ENCODE results near the gene COX6A2.
A peak's percentile ranks its signal among the peaks of the same experiment; 100 is the strongest.

COX6A2 gene

GRCh38 chr16:31474173-31474714, 46.1 kb upstream of the COX6A2 start:
- peak; percentile 96 for DNase-seq (ENCODE audit: low read depth)
- no peak overlapping the region for H3K4me3 ChIP-seq (ENCODE audit: control insufficient read depth, low read depth, low read length)
- peak; percentile 2 for TF ChIP-seq CTCF (conservative IDR thresholded peaks at IDR 0.05; ENCODE audit: control insufficient read depth, insufficient read depth, low read depth, low read length)

GRCh38 chr16:31473264-31473984, 45.3 kb upstream of the COX6A2 start:
- no peak for DNase-seq (ENCODE audit: low read depth)
- no peak for TF ChIP-seq CTCF (conservative IDR thresholded peaks at IDR 0.05; ENCODE audit: control insufficient read depth, insufficient read depth, low read depth, low read length)
- peak overlapping the region; percentile 80 for H3K4me3 ChIP-seq (ENCODE audit: control insufficient read depth, low read depth, low read length)

GRCh38 chr16:31472709-31473203, 44.6 kb upstream of the COX6A2 start:
- peak; percentile 72 for TF ChIP-seq CTCF (conservative IDR thresholded peaks at IDR 0.05; ENCODE audit: control insufficient read depth, insufficient read depth, low read depth, low read length)
- peak; percentile 94 for DNase-seq (ENCODE audit: low read depth)
- H3K4me3 ChIP-seq (ENCODE audit: control insufficient read depth, low read depth, low read length): peak overlapping the region; percentile 80

GRCh38 chr16:31471875-31472708, 43.9 kb upstream of the COX6A2 start, which contains the start of gene TGFB1I1:
TSS of gene TGFB1I1 (plus strand) at chr16:31472152. CDS start at chr16:31472189, 37 bp downstream.
- no peak for TF ChIP-seq CTCF (conservative IDR thresholded peaks at IDR 0.05; ENCODE audit: control insufficient read depth, insufficient read depth, low read depth, low read length)
- peak; percentile 67 for DNase-seq (ENCODE audit: low read depth)
- H3K4me3 ChIP-seq (ENCODE audit: control insufficient read depth, low read depth, low read length): peak within 1 kb of the TSS; percentile 80

- no peak for DNase-seq (ENCODE audit: low read depth)
- peak overlapping the region; percentile 80 for H3K4me3 ChIP-seq (ENCODE audit: control insufficient read depth, low read depth, low read length)
- no peak for TF ChIP-seq CTCF (conservative IDR thresholded peaks at IDR 0.05; ENCODE audit: control insufficient read depth, insufficient read depth, low read depth, low read length)
Observed at GRCh38 chr16:31471241-31471874, 43.2 kb upstream of the COX6A2 start.

GRCh38 chr16:31470615-31471014, 42.5 kb upstream of the COX6A2 start:
- no peak overlapping the region for H3K4me3 ChIP-seq (ENCODE audit: control insufficient read depth, low read depth, low read length)
- DNase-seq (ENCODE audit: low read depth): no peak
- no peak for TF ChIP-seq CTCF (conservative IDR thresholded peaks at IDR 0.05; ENCODE audit: control insufficient read depth, insufficient read depth, low read depth, low read length)
